CD4-positive, alpha-beta T cell treated with Interleukin-2 at 100 ng/mL for 4 hours (primary cell): ENCODE results near the gene PTPRK.

Source experiments
- DNase-seq: peaks from one replicate; pipeline ENCODE4 v3.0.0-alpha.2; 2020; ENCODE audit warnings: low spot score

PTPRK gene

DNA sequence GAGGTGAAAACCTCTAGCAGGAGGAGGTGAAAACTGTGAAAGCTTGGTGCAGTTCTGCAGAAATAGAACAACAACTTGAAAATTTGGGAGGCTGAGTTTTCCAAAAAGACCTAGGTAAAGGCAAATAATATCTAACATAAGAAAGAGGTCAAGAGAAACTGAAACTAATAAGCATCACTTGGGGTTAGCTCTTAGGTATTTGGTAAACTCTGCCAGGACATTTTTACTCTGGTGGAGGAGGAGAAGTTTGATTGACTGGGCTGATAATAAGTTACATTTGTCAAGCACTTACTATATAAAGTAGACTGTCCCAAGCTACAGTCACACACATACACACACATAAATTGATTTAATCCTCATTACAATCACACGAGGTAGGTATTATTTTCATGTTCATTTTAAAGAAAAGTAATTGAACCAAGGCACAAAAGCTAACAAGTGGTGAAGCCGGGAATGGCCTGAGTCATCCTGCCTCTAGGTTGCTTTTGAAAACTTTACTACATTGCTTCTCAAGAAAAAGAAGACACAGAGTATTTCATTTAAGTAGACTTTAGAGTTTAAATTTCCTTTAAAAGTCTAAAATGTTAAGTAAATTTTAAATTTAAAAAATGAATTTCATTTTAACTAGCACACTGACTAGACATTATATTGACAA lies 275.5 kb downstream of the PTPRK start:
- DNase-seq, result no peak

DNA sequence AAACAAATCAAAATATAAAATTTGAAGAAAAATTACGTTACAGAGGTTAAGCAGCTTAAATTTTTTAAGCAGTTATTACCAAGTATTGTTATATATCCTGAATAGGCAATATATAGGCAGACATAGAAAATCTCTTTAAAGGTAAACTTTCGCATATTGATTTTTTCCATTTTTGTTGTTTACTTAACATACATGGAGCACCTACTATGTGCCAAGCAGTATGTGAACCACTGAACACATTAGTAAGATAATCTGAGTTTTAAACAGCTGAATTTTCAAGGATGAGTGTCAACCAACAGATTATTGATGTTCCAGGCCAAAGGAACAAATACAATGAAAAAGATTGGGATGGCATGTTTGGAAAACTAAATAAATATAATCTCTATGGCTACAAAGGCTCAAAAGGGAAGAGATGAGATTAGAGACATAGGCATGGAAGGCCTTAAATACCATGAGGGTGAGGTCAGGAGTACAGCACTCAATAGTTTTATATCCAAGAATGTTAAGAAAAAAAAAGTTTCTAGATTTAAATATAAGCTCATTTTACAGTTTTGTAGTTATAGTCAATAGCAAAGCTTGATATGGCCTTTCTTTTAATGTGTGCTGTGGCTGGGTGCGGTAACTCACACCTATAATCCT lies 277.5 kb downstream of the PTPRK start:
- DNase-seq, result no peak

GRCh38 chr6:128241216-128241615 lies 279.2 kb downstream of the PTPRK start:
- DNase-seq, result no peak

DNA sequence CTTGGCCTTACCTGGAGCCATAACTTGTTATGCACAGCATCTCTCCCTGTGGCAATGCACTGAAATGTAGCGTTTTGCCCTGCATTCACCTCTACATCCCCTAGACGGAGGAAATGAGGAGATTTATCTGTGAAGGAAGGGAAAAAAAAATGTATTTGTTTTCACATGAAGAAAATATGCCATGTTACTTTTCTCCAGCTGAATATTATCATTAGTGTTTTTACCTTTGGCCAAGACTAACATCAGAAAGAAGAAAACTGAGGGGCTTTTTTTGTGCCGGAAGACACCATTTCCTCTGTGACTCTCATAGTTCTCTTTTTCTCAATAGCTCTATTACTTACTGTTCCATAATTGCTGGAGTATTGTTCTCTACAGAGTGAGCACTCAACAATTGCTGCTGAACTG lies 280.4 kb downstream of the PTPRK start:
- DNase-seq, result no peak

GRCh38 chr6:128239146-128239545 lies 281.3 kb downstream of the PTPRK start:
- no peak for DNase-seq

- no peak for DNase-seq
Measured at GRCh38 chr6:128238225-128238624, 282.2 kb downstream of the PTPRK start.

DNA sequence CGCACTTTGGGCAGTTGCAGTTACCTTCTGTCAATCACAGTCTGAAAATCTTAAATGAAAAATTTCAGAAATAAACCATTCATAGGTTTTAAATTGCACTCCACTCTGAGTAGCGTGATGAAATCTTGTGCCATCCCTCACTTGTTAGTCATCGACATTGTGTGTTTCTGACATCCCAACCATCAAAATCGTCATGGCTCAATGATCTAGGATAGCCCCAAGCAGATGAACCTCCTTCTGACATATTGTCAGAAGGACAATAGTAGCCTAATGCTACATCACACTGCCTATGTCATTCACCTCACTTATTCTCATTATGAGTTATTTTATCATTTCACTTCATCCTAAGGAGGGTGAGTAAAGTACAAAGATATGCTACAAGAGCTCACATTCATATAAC lies 284.8 kb downstream of the PTPRK start:
- no peak for DNase-seq

DNA sequence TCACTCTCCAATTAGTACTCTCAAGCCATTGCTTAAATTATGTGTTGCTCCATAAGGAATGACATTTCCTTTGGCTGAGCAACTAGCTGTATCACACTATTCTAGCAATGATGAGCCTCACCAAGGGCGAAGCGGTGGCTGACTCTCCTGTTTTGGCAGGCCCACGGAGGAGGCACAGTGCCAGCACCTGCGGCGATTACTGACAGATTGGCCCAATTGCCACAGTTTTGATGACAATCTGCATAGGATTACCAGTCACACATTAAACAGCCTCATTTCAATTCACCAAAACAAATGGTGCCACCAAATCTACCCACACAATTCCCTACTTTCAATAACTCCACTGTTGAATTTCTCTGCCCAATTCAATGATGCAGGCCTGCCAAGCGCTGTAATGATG lies 286.9 kb downstream of the PTPRK start:
- no peak for DNase-seq

DNA sequence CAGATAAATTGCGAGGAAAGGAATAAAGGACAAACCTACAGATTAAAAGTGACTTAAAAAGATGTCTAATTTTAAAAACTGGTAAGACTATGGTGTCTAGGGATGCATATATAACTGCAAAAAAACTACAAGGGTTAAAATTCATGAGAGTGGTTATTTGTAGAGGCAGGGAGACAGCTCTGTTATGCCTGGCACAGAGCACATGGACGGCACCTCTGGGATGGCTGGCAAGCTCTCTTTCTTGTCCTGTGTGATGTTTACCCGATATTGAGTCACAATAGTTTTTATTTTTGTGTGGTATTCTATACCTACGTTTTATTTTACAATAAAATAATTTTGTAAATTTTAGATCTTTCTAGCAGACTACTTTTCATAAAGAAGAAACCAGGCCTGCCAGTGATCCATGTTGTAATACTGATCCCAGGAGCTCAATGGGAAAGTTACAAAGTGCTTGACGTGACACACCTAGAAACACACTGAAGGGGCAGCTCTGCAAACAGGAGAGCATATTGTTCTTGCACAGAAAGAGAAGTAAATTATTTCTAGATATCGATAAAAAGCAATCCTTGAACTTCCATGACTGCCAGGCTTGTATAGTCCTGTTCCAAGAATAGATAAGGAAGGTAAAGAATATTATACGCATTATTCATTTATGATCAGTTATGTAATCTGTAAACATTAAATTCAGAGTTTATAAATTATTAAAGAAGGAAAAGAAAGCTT lies 290.0 kb downstream of the PTPRK start:
- DNase-seq, result no peak

- DNase-seq, result no peak
Measured at GRCh38 chr6:128225612-128226011, 294.8 kb downstream of the PTPRK start.

DNA sequence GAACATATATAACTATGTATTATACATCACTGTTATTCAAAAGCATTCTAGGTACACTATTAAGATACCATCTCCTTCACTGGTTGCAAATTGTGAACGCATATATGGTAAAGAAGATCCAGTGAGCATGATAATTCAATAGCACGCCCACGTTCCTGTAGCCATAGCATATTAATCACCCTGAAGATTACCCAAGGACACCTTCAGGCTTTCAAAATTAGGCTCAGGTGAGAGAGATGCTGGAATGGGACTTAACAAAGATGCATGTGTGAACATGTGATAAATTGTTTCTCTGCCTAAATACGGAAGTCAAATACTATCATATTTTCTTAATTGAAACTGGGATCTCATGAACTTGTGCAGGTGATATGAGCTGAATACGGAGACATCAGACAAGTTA lies 303.5 kb downstream of the PTPRK start:
- no peak for DNase-seq

DNA sequence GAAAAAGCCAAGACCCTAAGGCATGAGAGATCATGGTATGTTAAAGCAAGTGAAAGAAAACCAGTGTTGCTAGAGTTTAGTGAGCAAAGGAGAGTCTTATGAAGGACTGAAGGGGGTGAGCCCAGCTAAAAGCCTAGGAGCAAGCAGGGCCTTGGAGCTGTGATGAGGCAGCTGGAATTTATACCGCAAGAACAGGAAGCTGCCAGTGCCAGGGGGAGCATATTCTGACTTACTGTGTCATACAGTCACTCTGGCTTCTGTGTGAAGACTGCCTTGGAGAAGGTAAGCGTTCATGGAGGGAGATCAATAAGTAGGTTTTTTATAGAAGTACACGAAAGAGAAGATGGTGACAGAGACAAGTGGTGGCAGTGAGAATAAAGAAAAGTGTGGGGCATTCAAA lies 310.6 kb downstream of the PTPRK start:
- DNase-seq, result no peak

GRCh38 chr6:128208851-128209580 lies 311.4 kb downstream of the PTPRK start:
- DNase-seq, result no peak

DNA sequence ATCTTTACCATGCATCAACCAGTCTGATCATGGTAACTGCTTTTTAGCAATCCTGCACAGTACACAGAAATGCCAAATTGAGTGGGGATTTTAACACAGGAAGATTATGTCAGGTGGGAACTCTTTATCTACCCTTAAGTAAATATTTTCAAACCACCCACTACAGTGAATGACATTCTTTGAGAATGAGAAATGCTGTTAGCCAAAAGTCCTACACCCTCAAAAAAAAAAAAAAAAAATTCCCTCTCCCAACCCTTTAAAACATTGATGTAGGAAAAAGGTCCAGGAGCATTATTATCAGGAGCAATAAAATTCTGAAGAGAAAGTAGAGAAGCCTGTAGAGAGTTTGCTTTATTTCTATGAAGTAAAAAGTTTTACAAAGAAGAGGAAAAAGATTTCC lies 312.3 kb downstream of the PTPRK start:
- DNase-seq, result no peak

DNA sequence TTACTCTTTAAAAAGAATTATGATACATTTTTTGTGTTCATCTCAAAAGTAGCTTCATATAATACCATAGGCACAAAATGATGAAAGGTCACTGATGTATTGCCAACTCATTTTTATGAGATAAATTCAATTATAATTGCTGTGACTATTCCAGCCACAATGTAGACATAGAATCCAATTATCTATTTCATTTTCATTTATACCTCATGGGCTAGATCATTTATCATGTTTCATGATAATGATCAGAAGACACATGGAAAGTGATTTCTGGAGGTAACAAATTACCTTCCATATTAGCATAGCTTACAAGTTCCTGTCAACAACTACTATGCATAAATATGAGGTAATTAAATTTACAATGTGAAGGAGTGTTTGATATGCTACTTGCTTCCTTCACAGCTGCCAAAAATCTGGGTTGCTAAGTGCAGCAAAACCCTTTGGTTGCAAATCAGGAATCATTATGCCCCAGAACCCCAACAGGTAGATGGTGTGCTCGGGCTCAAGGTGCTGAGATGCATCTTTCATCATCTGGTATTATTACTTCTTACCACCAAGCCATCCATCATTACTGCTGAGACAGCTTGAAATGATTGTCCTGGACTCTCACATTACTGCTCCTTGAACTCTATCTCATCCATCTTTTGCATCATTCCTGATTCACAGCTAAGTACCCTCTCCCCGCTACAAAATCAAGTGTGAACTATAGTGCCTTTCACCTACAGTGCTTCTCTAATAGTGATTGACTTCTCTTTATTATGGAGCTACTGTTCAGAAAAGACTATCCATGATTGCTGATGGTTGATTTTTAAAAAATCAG lies 313.6 kb downstream of the PTPRK start:
- no peak for DNase-seq

GRCh38 chr6:128204616-128205015 lies 315.8 kb downstream of the PTPRK start:
- DNase-seq, result no peak

DNA sequence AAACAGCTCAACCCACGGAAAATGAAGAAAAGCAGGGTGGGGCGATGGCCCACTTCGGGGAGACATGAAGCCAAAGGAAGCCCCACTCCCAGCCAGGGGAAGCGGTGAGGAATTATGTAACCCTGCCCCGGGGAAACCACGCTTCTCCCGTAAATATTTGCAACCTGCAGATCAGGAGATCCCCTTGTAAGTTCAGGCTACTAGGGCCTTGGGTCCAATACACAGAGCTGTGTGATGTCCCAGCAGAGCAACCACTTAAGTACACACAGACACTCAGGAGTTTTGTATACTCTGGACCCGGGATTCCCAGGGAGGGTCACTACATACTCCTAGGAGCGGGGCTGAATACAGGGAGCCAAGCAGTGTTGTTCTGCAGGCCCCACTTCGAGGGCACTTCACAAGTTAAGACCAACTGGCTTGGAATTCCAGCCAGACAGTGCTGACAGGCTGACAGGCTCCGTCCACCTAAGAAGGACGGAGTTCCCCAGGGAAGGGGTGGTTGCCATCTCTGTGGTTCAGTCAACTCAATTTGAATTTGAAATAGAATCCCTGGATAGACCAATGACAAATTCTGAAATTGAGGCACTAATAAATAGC lies 318.1 kb downstream of the PTPRK start:
- no peak for DNase-seq

DNA sequence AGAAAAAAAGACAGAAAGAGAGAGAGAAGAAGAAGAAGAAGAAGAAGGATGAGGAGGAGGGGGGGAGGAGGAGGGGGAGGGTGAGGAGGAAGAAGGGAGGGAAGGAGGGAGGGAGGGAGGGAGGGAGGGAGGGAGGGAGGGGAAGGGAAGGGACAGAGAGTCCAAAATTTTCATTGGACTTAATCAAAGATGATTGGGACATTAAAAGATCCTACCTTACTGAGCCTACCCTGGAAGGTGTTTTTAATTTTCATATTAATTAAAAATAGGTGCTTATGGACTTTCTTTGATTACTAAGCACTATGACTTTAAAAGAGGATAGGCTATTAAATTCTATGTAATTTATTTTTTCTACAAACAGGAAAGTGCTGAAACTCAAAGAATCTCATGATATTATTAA lies 319.6 kb downstream of the PTPRK start:
- no peak for DNase-seq

GRCh38 chr6:128199461-128199860 lies 320.9 kb downstream of the PTPRK start:
- no peak for DNase-seq

GRCh38 chr6:128192972-128193371 lies 327.4 kb downstream of the PTPRK start:
- DNase-seq, result no peak

- no peak for DNase-seq
Measured at GRCh38 chr6:128188678-128189077, 331.7 kb downstream of the PTPRK start.

DNA sequence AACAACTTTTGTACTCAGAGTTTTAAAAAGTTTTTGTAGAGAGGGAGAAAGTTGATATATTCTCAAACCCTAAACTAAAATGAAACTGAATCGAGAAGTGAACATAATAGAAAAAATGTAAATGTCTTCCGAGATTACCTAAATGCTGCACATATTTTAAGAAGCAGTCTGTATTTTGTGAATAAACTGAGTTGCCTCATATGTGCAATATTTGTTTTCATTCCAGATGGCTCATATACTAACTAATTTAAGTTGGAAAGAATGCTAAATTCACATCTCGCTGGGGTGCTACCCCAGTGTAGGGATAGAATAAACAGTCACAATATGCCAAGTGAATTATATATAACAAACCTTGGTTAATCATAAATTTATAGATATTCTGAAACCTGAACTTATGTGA lies 333.7 kb downstream of the PTPRK start:
- no peak for DNase-seq
